Measurements from ENCODE around the gene PRKN. TPM values are rescaled to one million over a fixed set of nuclear protein-coding genes. Genes with fewer than 3 reads are reported as not detected.

PRKN gene
- total RNA-seq, 1 experiment from 2014 or later: 0.46 TPM

DNA sequence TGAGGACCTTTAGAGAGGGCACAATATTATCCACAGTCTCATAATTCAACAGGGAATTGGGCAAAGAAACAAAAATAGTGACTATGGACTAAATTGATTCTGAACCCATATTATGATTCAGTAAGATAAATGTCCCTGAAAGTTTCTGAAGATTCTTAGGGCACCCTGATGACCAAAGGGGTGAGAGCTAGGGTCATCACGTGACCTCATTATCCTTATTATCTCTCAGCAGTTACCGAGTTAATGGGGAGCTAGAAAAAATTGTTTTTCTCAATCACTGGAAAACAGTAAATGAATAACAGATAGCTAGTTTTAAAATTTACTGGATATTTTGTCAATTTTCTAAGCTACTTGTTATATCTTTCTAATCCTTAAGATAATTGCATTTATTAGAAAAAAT, 639.5 kb downstream of the PRKN start:
- no TSS peak for BruUV-seq (replicated peaks)
- TF ChIP-seq, protein P1, sequence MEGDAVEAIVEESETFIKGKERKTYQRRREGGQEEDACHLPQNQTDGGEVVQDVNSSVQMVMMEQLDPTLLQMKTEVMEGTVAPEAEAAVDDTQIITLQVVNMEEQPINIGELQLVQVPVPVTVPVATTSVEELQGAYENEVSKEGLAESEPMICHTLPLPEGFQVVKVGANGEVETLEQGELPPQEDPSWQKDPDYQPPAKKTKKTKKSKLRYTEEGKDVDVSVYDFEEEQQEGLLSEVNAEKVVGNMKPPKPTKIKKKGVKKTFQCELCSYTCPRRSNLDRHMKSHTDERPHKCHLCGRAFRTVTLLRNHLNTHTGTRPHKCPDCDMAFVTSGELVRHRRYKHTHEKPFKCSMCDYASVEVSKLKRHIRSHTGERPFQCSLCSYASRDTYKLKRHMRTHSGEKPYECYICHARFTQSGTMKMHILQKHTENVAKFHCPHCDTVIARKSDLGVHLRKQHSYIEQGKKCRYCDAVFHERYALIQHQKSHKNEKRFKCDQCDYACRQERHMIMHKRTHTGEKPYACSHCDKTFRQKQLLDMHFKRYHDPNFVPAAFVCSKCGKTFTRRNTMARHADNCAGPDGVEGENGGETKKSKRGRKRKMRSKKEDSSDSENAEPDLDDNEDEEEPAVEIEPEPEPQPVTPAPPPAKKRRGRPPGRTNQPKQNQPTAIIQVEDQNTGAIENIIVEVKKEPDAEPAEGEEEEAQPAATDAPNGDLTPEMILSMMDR (IDR thresholded peaks at IDR 0.05): no peak
- TF ChIP-seq, protein P2, sequence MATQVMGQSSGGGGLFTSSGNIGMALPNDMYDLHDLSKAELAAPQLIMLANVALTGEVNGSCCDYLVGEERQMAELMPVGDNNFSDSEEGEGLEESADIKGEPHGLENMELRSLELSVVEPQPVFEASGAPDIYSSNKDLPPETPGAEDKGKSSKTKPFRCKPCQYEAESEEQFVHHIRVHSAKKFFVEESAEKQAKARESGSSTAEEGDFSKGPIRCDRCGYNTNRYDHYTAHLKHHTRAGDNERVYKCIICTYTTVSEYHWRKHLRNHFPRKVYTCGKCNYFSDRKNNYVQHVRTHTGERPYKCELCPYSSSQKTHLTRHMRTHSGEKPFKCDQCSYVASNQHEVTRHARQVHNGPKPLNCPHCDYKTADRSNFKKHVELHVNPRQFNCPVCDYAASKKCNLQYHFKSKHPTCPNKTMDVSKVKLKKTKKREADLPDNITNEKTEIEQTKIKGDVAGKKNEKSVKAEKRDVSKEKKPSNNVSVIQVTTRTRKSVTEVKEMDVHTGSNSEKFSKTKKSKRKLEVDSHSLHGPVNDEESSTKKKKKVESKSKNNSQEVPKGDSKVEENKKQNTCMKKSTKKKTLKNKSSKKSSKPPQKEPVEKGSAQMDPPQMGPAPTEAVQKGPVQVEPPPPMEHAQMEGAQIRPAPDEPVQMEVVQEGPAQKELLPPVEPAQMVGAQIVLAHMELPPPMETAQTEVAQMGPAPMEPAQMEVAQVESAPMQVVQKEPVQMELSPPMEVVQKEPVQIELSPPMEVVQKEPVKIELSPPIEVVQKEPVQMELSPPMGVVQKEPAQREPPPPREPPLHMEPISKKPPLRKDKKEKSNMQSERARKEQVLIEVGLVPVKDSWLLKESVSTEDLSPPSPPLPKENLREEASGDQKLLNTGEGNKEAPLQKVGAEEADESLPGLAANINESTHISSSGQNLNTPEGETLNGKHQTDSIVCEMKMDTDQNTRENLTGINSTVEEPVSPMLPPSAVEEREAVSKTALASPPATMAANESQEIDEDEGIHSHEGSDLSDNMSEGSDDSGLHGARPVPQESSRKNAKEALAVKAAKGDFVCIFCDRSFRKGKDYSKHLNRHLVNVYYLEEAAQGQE (IDR thresholded peaks at IDR 0.05; ENCODE audit: insufficient read depth in 1 of 2, low read depth in 2 of 2, low read length in 1 of 2): no peak
- TF ChIP-seq POLR2AphosphoS5 (IDR thresholded peaks at IDR 0.05; ENCODE audit: low read depth, low read length): no peak
- TF ChIP-seq TCF7L2 (IDR thresholded peaks at IDR 0.05; ENCODE audit: low read depth, low read length): no peak
- TF ChIP-seq SIN3A (IDR thresholded peaks at IDR 0.05; ENCODE audit: borderline replicate concordance, insufficient read depth, low read depth, low read length): no peak
- no peaks in the 10 kb centered on the region for H3K9me3 ChIP-seq (ENCODE audit: control insufficient read depth, insufficient read depth, low read depth, low read length)
- no peaks in the 10 kb centered on the region for H3K27me3 ChIP-seq (ENCODE audit: control insufficient read depth, insufficient read depth, low read length)
- in situ Hi-C loops (cut with HindIII; ENCODE audit: low pct_unique_long_range_greater_than_20kb, low sequenced_read_pairs): no loop called here
- CTCF ChIA-PET: no interaction called here
- no peaks in the 10 kb centered on the region for H3K4me1 ChIP-seq (ENCODE audit: control insufficient read depth, insufficient read depth, low read length)
- no peak for ATAC-seq
- no peak overlapping the region for H3K27ac ChIP-seq (ENCODE audit: low read length)
- no peak for DNase-seq (ENCODE audit: low read depth, low spot score)
- intact Hi-C loops (cut with micrococcal nuclease; ENCODE audit: unreplicated experiment): no loop called here
- H3K36me3 ChIP-seq (ENCODE audit: control insufficient read depth, insufficient read depth, low read length): no peaks in the 10 kb centered on the region
- POLR2A ChIA-PET: no interaction called here
- H3K4me3 ChIP-seq (ENCODE audit: low read depth in 2 of 2, low read length in 2 of 2): no peak overlapping the region

DNA sequence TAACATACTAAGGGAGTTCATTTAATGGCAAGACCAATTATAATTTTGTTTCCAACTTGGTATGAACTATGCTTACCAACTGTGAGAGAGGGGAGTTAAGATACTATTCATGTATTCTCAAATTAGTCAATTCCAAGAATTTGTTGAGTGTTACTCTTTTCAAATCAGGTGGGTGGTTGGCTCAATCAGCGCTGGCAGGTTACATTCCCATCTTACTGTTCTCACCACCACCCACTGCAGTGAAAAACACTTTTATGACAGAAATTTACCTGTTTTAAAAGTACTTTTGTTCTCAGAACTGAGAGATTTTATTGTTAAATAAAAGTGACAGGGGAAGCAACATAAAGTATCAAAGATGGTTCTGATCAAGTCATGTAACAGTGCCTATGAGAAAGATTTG, 642.0 kb downstream of the PRKN start:
- intact Hi-C loops (cut with micrococcal nuclease; ENCODE audit: unreplicated experiment) (no loop called here), in situ Hi-C loops (cut with HindIII; ENCODE audit: low pct_unique_long_range_greater_than_20kb, low sequenced_read_pairs) (no loop called here)
- TF ChIP-seq, protein P2 (IDR thresholded peaks at IDR 0.05; ENCODE audit: insufficient read depth in 1 of 2, low read depth in 2 of 2, low read length in 1 of 2): no peak
- TF ChIP-seq SIN3A (IDR thresholded peaks at IDR 0.05; ENCODE audit: borderline replicate concordance, insufficient read depth, low read depth, low read length) (no peak), TCF7L2 (IDR thresholded peaks at IDR 0.05; ENCODE audit: low read depth, low read length) (no peak), POLR2AphosphoS5 (IDR thresholded peaks at IDR 0.05; ENCODE audit: low read depth, low read length) (no peak)
- TF ChIP-seq, protein P1 (IDR thresholded peaks at IDR 0.05): no peak
- no peak for DNase-seq (ENCODE audit: low read depth, low spot score)
- no peaks in the 10 kb centered on the region for H3K27me3 ChIP-seq (ENCODE audit: control insufficient read depth, insufficient read depth, low read length)
- H3K4me3 ChIP-seq (ENCODE audit: low read depth in 2 of 2, low read length in 2 of 2): no peak overlapping the region
- no peak for ATAC-seq
- ChIA-PET CTCF (no interaction called here), POLR2A (no interaction called here)
- BruUV-seq (replicated peaks): no TSS peak
- H3K4me1 ChIP-seq (ENCODE audit: control insufficient read depth, insufficient read depth, low read length): no peaks in the 10 kb centered on the region
- no peaks in the 10 kb centered on the region for H3K36me3 ChIP-seq (ENCODE audit: control insufficient read depth, insufficient read depth, low read length)
- no peaks in the 10 kb centered on the region for H3K9me3 ChIP-seq (ENCODE audit: control insufficient read depth, insufficient read depth, low read depth, low read length)
- no peak overlapping the region for H3K27ac ChIP-seq (ENCODE audit: low read length)
